SK-N-DZ (cell line): Measurements from ENCODE around the gene DUSP9.

Experiments
- DNase-seq: peaks from one replicate; pipeline ENCODE4 v3.0.0-alpha.2; 2015; ENCODE audit warnings: low spot score

Gene DUSP9

GRCh38 chrX:153647461-153648357, 706 bp downstream of the DUSP9 start:
- no peak for DNase-seq

- no peak for DNase-seq
Measured at GRCh38 chrX:153648358-153649177, 1.6 kb downstream of the DUSP9 start.

GRCh38 chrX:153649178-153649914, 2.3 kb downstream of the DUSP9 start:
- DNase-seq, result peak; percentile 40

- no peak for DNase-seq
Measured at GRCh38 chrX:153649915-153650782, 3.1 kb downstream of the DUSP9 start.

GRCh38 chrX:153650959-153651358, 4.0 kb downstream of the DUSP9 start:
- no peak for DNase-seq

- DNase-seq, result no peak
Measured at GRCh38 chrX:153651540-153652079, 4.6 kb downstream of the DUSP9 start.

- no peak for DNase-seq
Measured at GRCh38 chrX:153653556-153653955, 6.6 kb downstream of the DUSP9 start.

GRCh38 chrX:153657161-153657560, 10.2 kb downstream of the DUSP9 start:
- no peak for DNase-seq

- no peak for DNase-seq
Measured at GRCh38 chrX:153659268-153659667, 12.3 kb downstream of the DUSP9 start.

- DNase-seq, result peak; percentile 60
Measured at GRCh38 chrX:153662266-153662665, 15.3 kb downstream of the DUSP9 start.

- DNase-seq, result no peak
Measured at GRCh38 chrX:153665726-153666306, 18.8 kb downstream of the DUSP9 start.

GRCh38 chrX:153667281-153667955, 20.4 kb downstream of the DUSP9 start:
- no peak for DNase-seq

GRCh38 chrX:153667956-153668396, 21.0 kb downstream of the DUSP9 start:
- peak; percentile 82 for DNase-seq

- DNase-seq, result no peak
Measured at GRCh38 chrX:153668423-153669173, 21.6 kb downstream of the DUSP9 start.

GRCh38 chrX:153669174-153669890, 22.3 kb downstream of the DUSP9 start:
- DNase-seq, result peak; percentile 46

GRCh38 chrX:153669901-153670731, 23.1 kb downstream of the DUSP9 start:
- no peak for DNase-seq
